ENCODE data around the gene NF2.

Gene NF2

GRCh38 chr22:29673361-29674066, 70.1 kb downstream of the NF2 start:
- DNase-seq = no peak

- DNase-seq = no peak
Measured at GRCh38 chr22:29674121-29674520, 70.7 kb downstream of the NF2 start.

GRCh38 chr22:29679316-29679715, 75.9 kb downstream of the NF2 start:
- no peak for DNase-seq

- DNase-seq = no peak
Measured at GRCh38 chr22:29683536-29683935, 80.1 kb downstream of the NF2 start.

- DNase-seq = no peak
Measured at GRCh38 chr22:29684244-29684643, 80.8 kb downstream of the NF2 start.

GRCh38 chr22:29689206-29689879, 85.9 kb downstream of the NF2 start:
- DNase-seq = no peak

- peak; percentile 77 for DNase-seq
Measured at GRCh38 chr22:29689880-29690213, 86.4 kb downstream of the NF2 start.

GRCh38 chr22:29690476-29690875, 87.0 kb downstream of the NF2 start:
- no peak for DNase-seq

GRCh38 chr22:29691636-29692326, 88.3 kb downstream of the NF2 start:
- no peak for DNase-seq

- DNase-seq = peak; percentile 61
Measured at GRCh38 chr22:29692327-29692640, 88.9 kb downstream of the NF2 start.

- DNase-seq = no peak
Measured at GRCh38 chr22:29693161-29693560, 89.7 kb downstream of the NF2 start.

GRCh38 chr22:29693671-29694070, 90.2 kb downstream of the NF2 start:
- no peak for DNase-seq

GRCh38 chr22:29695129-29695926, 91.9 kb downstream of the NF2 start:
- DNase-seq = no peak

GRCh38 chr22:29697853-29698598, 94.6 kb downstream of the NF2 start:
- no peak for DNase-seq

- DNase-seq = peak; percentile 41
Measured at GRCh38 chr22:29700206-29700899, 96.9 kb downstream of the NF2 start.

- no peak for DNase-seq
Measured at GRCh38 chr22:29700900-29701154, 97.4 kb downstream of the NF2 start.

GRCh38 chr22:29701155-29701999, 97.9 kb downstream of the NF2 start:
- DNase-seq = peak; percentile 87

GRCh38 chr22:29702000-29702930, 98.8 kb downstream of the NF2 start:
- DNase-seq = peak; percentile 43

GRCh38 chr22:29702931-29703501, 99.6 kb downstream of the NF2 start:
- DNase-seq = peak; percentile 73
